Activated CD4-positive, alpha-beta T cell treated with anti-CD3 and anti-CD28 coated beads for 36 hours (primary cell): ENCODE data around the gene TGM2. TPM values are rescaled to one million over a fixed set of nuclear protein-coding genes. Genes with fewer than 3 reads are reported as not detected.

Experiments
- total RNA-seq, 2 experiments: library from RNA; stranded (reverse); gene quantifications; one replicate each; pipeline ENCODE4 v1.2.3, GENCODE V29; 2021

The TGM2 gene
- total RNA-seq, 2 experiments from 2014 or later: 0.04 to 0.09 TPM

Other genes starting within 250 kb of the TGM2 start
- gene TTI1, start 131.8 kb downstream of the TGM2 start, total RNA-seq: 10 to 100 TPM; 35.6 to 36.7 TPM
- gene RPRD1B, start 131.5 kb downstream of the TGM2 start, total RNA-seq: 10 to 100 TPM; 29.9 to 36.4 TPM
- gene KIAA1755, start 95.5 kb upstream of the TGM2 start, total RNA-seq: not detected
- not detected for gene BPI, start 138.9 kb upstream of the TGM2 start, total RNA-seq
- gene LBP, start 181.2 kb upstream of the TGM2 start, total RNA-seq: not detected